ENCODE measurements around the gene C6orf136.
A peak's percentile ranks its signal among the peaks of the same experiment; 100 is the strongest.

The C6orf136 gene

GRCh38 chr6:30612213-30612612, 34.7 kb upstream of the C6orf136 start:
- Histone ChIP-seq H3K27me3 (replicated peaks in 2 of 5; ENCODE audit: control insufficient read depth in 4 of 5, insufficient read depth in 5 of 5, low read length in 4 of 5) (no peaks in the 10 kb centered on the region), H3K4me1 (ENCODE audit: control extremely low read depth in 1 of 4, control insufficient read depth in 4 of 4, insufficient read depth in 4 of 4, low read length in 3 of 4) (peaks cover 13 to 36% (median 19%) of the 10 kb centered on the region in 4 experiments), H3K9me3 (ENCODE audit: control extremely low read depth in 1 of 5, control insufficient read depth in 4 of 5, insufficient read depth in 2 of 5, low read depth in 1 of 5, low read length in 4 of 5) (no peaks in the 10 kb centered on the region), H3K4me3 (ENCODE audit: control insufficient read depth in 1 of 7, extremely low read depth in 1 of 7, insufficient read depth in 4 of 7, low read depth in 2 of 7, low read length in 6 of 7) (no peak overlapping the region), H3K27ac (ENCODE audit: insufficient read depth in 1 of 2, low read depth in 1 of 2, low read length in 2 of 2, poor library complexity in 1 of 2, severe bottlenecking in 2 of 2) (no peak overlapping the region), H3K36me3 (ENCODE audit: control insufficient read depth in 4 of 4, insufficient read depth in 4 of 4, low read length in 3 of 4) (peaks cover 14 to 63% (median 33%) of the 10 kb centered on the region in 4 experiments)
- no CpG with 5 or more reads among the region's 1 CpG for WGBS (ENCODE audit: insufficient coverage)
- ChIA-PET POLR2A (interaction anchor here (1.0 to 1.9 kb wide), 2 partner anchors 11 to 13 kb away, joined by 5 to 10 read pairs; no protein-coding TSS in a partner anchor), CTCF (interaction anchor here (0.9 to 4.1 kb wide), 9 partner anchors 13 to 129 kb away, joined by 3 to 53 read pairs (median 5); partner anchors contain the start of gene ATAT1)
- DNase-seq, result no peak

DNA sequence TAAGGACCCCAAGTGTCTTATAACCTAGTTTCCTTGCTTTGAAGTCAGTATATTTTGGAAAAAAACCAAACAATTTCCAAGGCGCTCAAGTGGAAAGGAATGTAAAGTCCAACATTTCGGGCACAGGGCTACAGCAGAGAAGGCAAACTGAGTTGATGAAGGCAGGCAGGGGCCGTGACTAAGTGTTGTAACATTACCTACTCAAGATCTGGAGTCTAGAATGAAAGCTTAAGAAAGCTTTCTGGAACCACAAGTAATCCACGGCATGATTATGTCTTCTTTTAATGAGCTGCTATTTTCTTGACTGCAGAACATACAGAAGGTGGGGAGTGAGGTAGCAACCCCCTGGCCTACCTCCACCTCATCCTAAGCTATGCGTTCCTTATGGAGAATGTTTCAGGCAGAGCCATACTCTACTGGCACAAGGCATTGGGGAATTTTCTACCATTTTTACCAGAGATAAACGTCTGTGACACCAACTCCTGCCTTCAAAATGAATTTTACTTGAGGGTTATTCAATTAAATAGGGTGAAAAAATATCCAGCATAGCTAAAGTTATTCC, 34.2 kb upstream of the C6orf136 start:
- Histone ChIP-seq H3K27me3 (replicated peaks in 2 of 5; ENCODE audit: control insufficient read depth in 4 of 5, insufficient read depth in 5 of 5, low read length in 4 of 5) (no peaks in the 10 kb centered on the region), H3K27ac (ENCODE audit: insufficient read depth in 1 of 2, low read depth in 1 of 2, low read length in 2 of 2, poor library complexity in 1 of 2, severe bottlenecking in 2 of 2) (peak overlapping the region in 1 of 2 experiments; percentile 100), H3K36me3 (ENCODE audit: control insufficient read depth in 4 of 4, insufficient read depth in 4 of 4, low read length in 3 of 4) (peaks cover 14 to 57% (median 28%) of the 10 kb centered on the region in 4 experiments), H3K4me3 (ENCODE audit: control insufficient read depth in 1 of 7, extremely low read depth in 1 of 7, insufficient read depth in 4 of 7, low read depth in 2 of 7, low read length in 6 of 7) (no peak overlapping the region), H3K9me3 (ENCODE audit: control extremely low read depth in 1 of 5, control insufficient read depth in 4 of 5, insufficient read depth in 2 of 5, low read depth in 1 of 5, low read length in 4 of 5) (no peaks in the 10 kb centered on the region), H3K4me1 (ENCODE audit: control extremely low read depth in 1 of 4, control insufficient read depth in 4 of 4, insufficient read depth in 4 of 4, low read length in 3 of 4) (peaks cover 13 to 36% (median 19%) of the 10 kb centered on the region in 4 experiments)
- DNase-seq, result no peak
- ChIA-PET CTCF (interaction anchor here (0.8 to 4.1 kb wide), 17 partner anchors 14 to 160 kb away, joined by 3 to 53 read pairs (median 4); partner anchors contain the start of gene ATAT1), POLR2A (interaction anchor here (0.5 to 1.9 kb wide), 3 partner anchors 11 to 139 kb away, joined by 3 to 10 read pairs (median 5); no protein-coding TSS in a partner anchor)
- 78% methylated on average over 5 of the region's 6 CpGs for WGBS (ENCODE audit: insufficient coverage)

DNA sequence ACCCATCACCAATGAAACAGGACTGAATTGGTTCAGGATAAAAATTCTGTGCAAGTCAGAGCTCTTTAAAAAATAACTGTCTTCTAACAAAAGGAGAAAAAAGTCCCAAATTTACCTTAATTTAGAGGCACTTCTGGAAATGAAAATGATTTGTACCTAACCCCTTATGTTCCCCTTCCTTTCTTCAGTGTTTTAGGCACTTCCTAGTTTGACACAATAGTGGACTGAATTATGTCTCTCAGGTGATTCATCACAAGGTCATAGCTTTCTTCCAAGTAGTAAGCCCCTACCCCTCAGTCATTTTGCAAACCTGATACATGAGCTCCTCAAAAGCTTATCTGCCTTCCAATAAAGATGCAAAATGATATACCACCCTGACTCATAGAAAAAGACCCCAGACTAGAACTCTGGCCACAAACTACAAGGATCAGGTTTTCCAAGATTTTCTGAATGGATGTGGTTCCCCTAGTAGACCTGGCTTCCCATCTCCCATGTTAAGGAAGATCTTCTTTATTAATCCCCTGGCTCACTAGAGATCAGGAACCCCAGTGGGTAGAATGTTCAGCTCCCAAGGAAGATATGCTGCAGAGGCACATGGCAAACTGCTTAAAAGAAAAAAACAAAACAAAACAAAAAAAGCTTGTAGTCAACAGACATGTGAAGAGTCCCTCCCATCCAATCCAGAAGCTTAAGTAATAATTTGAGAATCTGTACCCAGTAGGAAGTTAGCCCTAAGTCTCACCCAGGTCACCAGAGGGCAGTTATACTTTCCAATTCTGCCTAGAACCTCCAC, 33.5 kb upstream of the C6orf136 start:
- ChIA-PET POLR2A (interaction anchor here (0.5 to 1.9 kb wide), 5 partner anchors 12 to 139 kb away, joined by 3 to 10 read pairs (median 5); no protein-coding TSS in a partner anchor), CTCF (interaction anchor here (0.8 to 4.1 kb wide), 18 partner anchors 11 to 160 kb away, joined by 3 to 53 read pairs (median 4); partner anchors contain the start of genes ATAT1 and PRR3)
- H3K4me3 ChIP-seq (ENCODE audit: control insufficient read depth in 1 of 7, extremely low read depth in 1 of 7, insufficient read depth in 4 of 7, low read depth in 2 of 7, low read length in 6 of 7), result peak overlapping the region in 4 of 7 experiments; percentile 27 to 100 (median 90)
- DNase-seq, result peak in 2 of 3 donors; percentile 30 to 44
- peak overlapping the region in 1 of 2 experiments; percentile 100 for H3K27ac ChIP-seq (ENCODE audit: insufficient read depth in 1 of 2, low read depth in 1 of 2, low read length in 2 of 2, poor library complexity in 1 of 2, severe bottlenecking in 2 of 2)
- no peaks in the 10 kb centered on the region for H3K9me3 ChIP-seq (ENCODE audit: control extremely low read depth in 1 of 5, control insufficient read depth in 4 of 5, insufficient read depth in 2 of 5, low read depth in 1 of 5, low read length in 4 of 5)
- H3K27me3 ChIP-seq (replicated peaks in 2 of 5; ENCODE audit: control insufficient read depth in 4 of 5, insufficient read depth in 5 of 5, low read length in 4 of 5), result no peaks in the 10 kb centered on the region
- H3K36me3 ChIP-seq (ENCODE audit: control insufficient read depth in 4 of 4, insufficient read depth in 4 of 4, low read length in 3 of 4), result peaks cover 12 to 53% (median 22%) of the 10 kb centered on the region in 4 experiments
- H3K4me1 ChIP-seq (ENCODE audit: control extremely low read depth in 1 of 4, control insufficient read depth in 4 of 4, insufficient read depth in 4 of 4, low read length in 3 of 4), result peaks cover 16 to 41% (median 26%) of the 10 kb centered on the region in 4 experiments

- peak overlapping the region in 6 of 7 experiments; percentile 47 to 100 (median 96) for H3K4me3 ChIP-seq (ENCODE audit: control insufficient read depth in 1 of 7, extremely low read depth in 1 of 7, insufficient read depth in 4 of 7, low read depth in 2 of 7, low read length in 6 of 7)
- peak in 1 of 3 donors; percentile 27 for DNase-seq
- H3K4me1 ChIP-seq (ENCODE audit: control extremely low read depth in 1 of 4, control insufficient read depth in 4 of 4, insufficient read depth in 4 of 4, low read length in 3 of 4), result peaks cover 18 to 45% (median 29%) of the 10 kb centered on the region in 4 experiments
- POLR2A ChIA-PET, result interaction anchor here (0.6 to 2.1 kb wide), 16 partner anchors 12 to 1051 kb away, joined by 3 to 21 read pairs (median 6); partner anchors contain the start of genes ABCF1, ATAT1, GNL1 and GPANK1
- H3K27me3 ChIP-seq (replicated peaks in 2 of 5; ENCODE audit: control insufficient read depth in 4 of 5, insufficient read depth in 5 of 5, low read length in 4 of 5), result no peaks in the 10 kb centered on the region
- peak overlapping the region; percentile 100 for H3K27ac ChIP-seq (ENCODE audit: insufficient read depth in 1 of 2, low read depth in 1 of 2, low read length in 2 of 2, poor library complexity in 1 of 2, severe bottlenecking in 2 of 2)
- CTCF ChIA-PET, result interaction anchor here (0.8 to 4.1 kb wide), 20 partner anchors 9 to 161 kb away, joined by 3 to 53 read pairs (median 4); partner anchors contain the start of genes ATAT1 and PRR3
- peaks cover 5 to 46% (median 14%) of the 10 kb centered on the region in 4 experiments for H3K36me3 ChIP-seq (ENCODE audit: control insufficient read depth in 4 of 4, insufficient read depth in 4 of 4, low read length in 3 of 4)
- 62% methylated on average over 3 of the region's 8 CpGs for WGBS (ENCODE audit: insufficient coverage)
- H3K9me3 ChIP-seq (ENCODE audit: control extremely low read depth in 1 of 5, control insufficient read depth in 4 of 5, insufficient read depth in 2 of 5, low read depth in 1 of 5, low read length in 4 of 5), result no peaks in the 10 kb centered on the region
Observed at GRCh38 chr6:30614044-30614842, 32.7 kb upstream of the C6orf136 start.

DNA sequence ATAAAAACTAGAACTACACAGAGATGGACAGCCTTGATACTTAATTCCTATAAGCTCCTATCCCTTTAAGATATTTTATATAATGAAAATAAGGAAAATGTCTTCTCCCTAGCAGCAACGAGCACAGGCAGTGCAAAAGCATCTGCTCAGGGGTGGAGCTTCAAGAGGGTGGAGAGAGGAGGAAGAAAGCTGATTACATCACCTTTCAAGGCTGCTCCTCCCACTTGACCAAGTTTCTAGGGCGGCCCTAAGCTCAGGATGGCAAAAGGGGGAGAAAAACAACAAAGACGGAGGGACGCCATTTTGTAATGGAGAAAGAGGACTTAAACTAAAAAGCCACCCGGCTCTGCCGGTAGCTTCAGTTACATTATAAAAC, 32.1 kb upstream of the C6orf136 start:
- ChIA-PET POLR2A (interaction anchor here (0.6 to 2.1 kb wide), 18 partner anchors 12 to 1050 kb away, joined by 3 to 21 read pairs (median 6); partner anchors contain the start of genes ABCF1, ATAT1, C6orf136 and GNL1), CTCF (interaction anchor here (0.9 to 4.1 kb wide), 13 partner anchors 9 to 131 kb away, joined by 3 to 53 read pairs (median 4); partner anchors contain the start of gene ATAT1)
- DNase-seq, result peak; percentile 98 to 99 (median 99)
- no CpG with 5 or more reads among the region's 6 CpGs for WGBS (ENCODE audit: insufficient coverage)
- H3K27me3 ChIP-seq (replicated peaks in 2 of 5; ENCODE audit: control insufficient read depth in 4 of 5, insufficient read depth in 5 of 5, low read length in 4 of 5), result no peaks in the 10 kb centered on the region
- peaks cover 18 to 45% (median 29%) of the 10 kb centered on the region in 4 experiments for H3K4me1 ChIP-seq (ENCODE audit: control extremely low read depth in 1 of 4, control insufficient read depth in 4 of 4, insufficient read depth in 4 of 4, low read length in 3 of 4)
- no peaks in the 10 kb centered on the region for H3K9me3 ChIP-seq (ENCODE audit: control extremely low read depth in 1 of 5, control insufficient read depth in 4 of 5, insufficient read depth in 2 of 5, low read depth in 1 of 5, low read length in 4 of 5)
- H3K4me3 ChIP-seq (ENCODE audit: control insufficient read depth in 1 of 7, extremely low read depth in 1 of 7, insufficient read depth in 4 of 7, low read depth in 2 of 7, low read length in 6 of 7), result peak overlapping the region in 6 of 7 experiments; percentile 86 to 100 (median 100)
- peaks cover 0 to 46% (median 16%) of the 10 kb centered on the region in 4 experiments for H3K36me3 ChIP-seq (ENCODE audit: control insufficient read depth in 4 of 4, insufficient read depth in 4 of 4, low read length in 3 of 4)
- peak overlapping the region; percentile 100 for H3K27ac ChIP-seq (ENCODE audit: insufficient read depth in 1 of 2, low read depth in 1 of 2, low read length in 2 of 2, poor library complexity in 1 of 2, severe bottlenecking in 2 of 2)

Data from common myeloid progenitor, CD34-positive (primary cell).